H9 (cell line): ENCODE measurements around the gene ASB14. TPM values are rescaled to one million over a fixed set of nuclear protein-coding genes. Genes with fewer than 3 reads are reported as not detected.
"Not testable (repeated sequence)": the region's sequence is repeated elsewhere in the genome, so short reads cannot be mapped to it uniquely, and the experiment has no call there.

ENCODE experiments used
- DNase-seq: peaks from one replicate; pipeline ENCODE4 v3.0.0-alpha.2; 2017
- H2AFZ ChIP-seq: one replicate; pipeline ENCODE4 v1.6.1; 2013; ENCODE audit warnings: mild to moderate bottlenecking, low read length, control low read depth, moderate library complexity
- H2AK5ac ChIP-seq: 2 replicates; pipeline ENCODE4 v1.6.1; 2013; ENCODE audit warnings: low read length, control low read depth, mixed read lengths; ENCODE audit not compliant: insufficient read length
- H2BK120ac ChIP-seq: one replicate; pipeline ENCODE4 v1.6.1; 2013; ENCODE audit warnings: low read depth, mild to moderate bottlenecking, low read length, control low read depth, inconsistent platforms; ENCODE audit not compliant: poor library complexity, severe bottlenecking
- H2BK12ac ChIP-seq: 2 replicates; pipeline ENCODE4 v1.6.1; 2013; ENCODE audit warnings: low read length, control low read depth, mixed read lengths, low read depth; ENCODE audit not compliant: insufficient read length
- H2BK15ac ChIP-seq: 2 replicates; pipeline ENCODE4 v1.6.1; 2013; ENCODE audit warnings: low read depth, low read length, control low read depth
- H2BK20ac ChIP-seq: one replicate; pipeline ENCODE4 v1.6.1; 2013; ENCODE audit warnings: low read depth, mild to moderate bottlenecking, low read length, control low read depth, inconsistent platforms; ENCODE audit not compliant: poor library complexity, severe bottlenecking
- H2BK5ac ChIP-seq: 2 replicates; pipeline ENCODE4 v1.6.1; 2013; ENCODE audit warnings: low read length, control low read depth, mixed read lengths; ENCODE audit not compliant: insufficient read length
- H3K14ac ChIP-seq: 2 replicates; pipeline ENCODE4 v1.6.1; 2013; ENCODE audit warnings: low read length, control low read depth; ENCODE audit not compliant: insufficient read depth
- H3K18ac ChIP-seq: 2 replicates; pipeline ENCODE4 v1.6.1; 2013; ENCODE audit warnings: low read depth, mild to moderate bottlenecking, mixed read lengths, low read length, control low read depth; ENCODE audit not compliant: insufficient read length
- H3K23ac ChIP-seq: 2 replicates; pipeline ENCODE4 v1.6.1; 2013; ENCODE audit warnings: low read length, control low read depth, mixed read lengths, low read depth; ENCODE audit not compliant: insufficient read length
- H3K23me2 ChIP-seq: 2 replicates; pipeline ENCODE4 v1.6.1; 2013; ENCODE audit warnings: low read depth, mild to moderate bottlenecking, mixed read lengths, low read length, control low read depth; ENCODE audit not compliant: insufficient read length, poor library complexity, severe bottlenecking
- H3K27ac ChIP-seq: 2 replicates; pipeline ENCODE4 v1.5.1; 2013; ENCODE audit warnings: low read length, control low read depth, mixed read lengths, low read depth; ENCODE audit not compliant: insufficient read length
- H3K27me3 ChIP-seq: 2 replicates; pipeline ENCODE4 v1.6.1; 2013; ENCODE audit warnings: low read length, control low read depth, inconsistent platforms; ENCODE audit not compliant: insufficient read depth
- H3K4ac ChIP-seq: 2 replicates; pipeline ENCODE4 v1.6.1; 2013; ENCODE audit warnings: low read depth, mild to moderate bottlenecking, control low read depth, inconsistent platforms, low read length, moderate library complexity
- H3K4me1 ChIP-seq: 2 replicates; pipeline ENCODE4 v1.6.1; 2013; ENCODE audit warnings: low read length, control low read depth, inconsistent platforms; ENCODE audit not compliant: insufficient read depth
- H3K4me2 ChIP-seq: 2 replicates; pipeline ENCODE4 v1.6.1; 2013; ENCODE audit warnings: low read length, control low read depth, mixed read lengths; ENCODE audit not compliant: insufficient read length, insufficient read depth
- H3K56ac ChIP-seq: 2 replicates; pipeline ENCODE4 v1.6.1; 2013; ENCODE audit warnings: low read depth, mild to moderate bottlenecking, mixed read lengths, low read length, control low read depth; ENCODE audit not compliant: insufficient read length
- H3K79me1 ChIP-seq: 2 replicates; pipeline ENCODE4 v1.6.1; 2013; ENCODE audit warnings: low read depth, mild to moderate bottlenecking, moderate library complexity, low read length, control low read depth, inconsistent platforms; ENCODE audit not compliant: insufficient read depth, poor library complexity, severe bottlenecking
- H3K79me2 ChIP-seq: 2 replicates; pipeline ENCODE4 v1.6.1; 2013; ENCODE audit warnings: low read length, control low read depth, inconsistent platforms; ENCODE audit not compliant: insufficient read depth
- H3K9ac ChIP-seq: 2 replicates; pipeline ENCODE4 v1.6.1; 2013; ENCODE audit warnings: low read length, control low read depth, mixed read lengths; ENCODE audit not compliant: insufficient read length; ENCODE audit errors: extremely low read depth
- H3K9me3 ChIP-seq: one replicate; pipeline ENCODE4 v1.6.1; 2013; ENCODE audit warnings: low read depth, low read length, inconsistent platforms; ENCODE audit not compliant: control insufficient read depth
- H3T11ph ChIP-seq: one replicate; pipeline ENCODE4 v1.6.1; 2013; ENCODE audit warnings: mild to moderate bottlenecking, low read length, control low read depth, inconsistent platforms
- H4K20me1 ChIP-seq: one replicate; pipeline ENCODE4 v1.6.1; 2013; ENCODE audit not compliant: control insufficient read depth, insufficient read length, insufficient read depth
- H4K5ac ChIP-seq: 2 replicates; pipeline ENCODE4 v1.6.1; 2013; ENCODE audit warnings: low read depth, mild to moderate bottlenecking, mixed read lengths, low read length, control low read depth; ENCODE audit not compliant: insufficient read length
- H4K8ac ChIP-seq: replicated peaks from 2 replicates; pipeline ENCODE4 v1.6.1; 2013; ENCODE audit warnings: low read length, control low read depth, mixed read lengths, low read depth; ENCODE audit not compliant: insufficient read length
- H4K91ac ChIP-seq: 2 replicates; pipeline ENCODE4 v1.6.1; 2013; ENCODE audit warnings: low read depth, mild to moderate bottlenecking, moderate library complexity, mixed read lengths, low read length, control low read depth; ENCODE audit not compliant: insufficient read length
- H3K27ac Mint-ChIP-seq, 3 experiments: 2 replicates in 2 of 3; 3 replicates in 1 of 3; pipeline ENCODE4 v1.8.0; 2020 to 2021; ENCODE audit warnings: mixed read lengths in 3 of 3, mild to moderate bottlenecking in 1 of 3, moderate library complexity in 1 of 3
- H3K27me3 Mint-ChIP-seq: 2 replicates; pipeline ENCODE4 v1.8.0; 2021; ENCODE audit warnings: low read depth, mild to moderate bottlenecking, moderate library complexity, mixed read lengths
- H3K36me3 Mint-ChIP-seq, 3 experiments: 2 replicates in 2 of 3; 3 replicates in 1 of 3; pipeline ENCODE4 v1.8.0; 2020 to 2021; ENCODE audit warnings: low read depth in 3 of 3, mixed read lengths in 3 of 3; ENCODE audit not compliant: insufficient read depth in 1 of 3
- H3K4me1 Mint-ChIP-seq, 2 experiments: 2 replicates each; pipeline ENCODE4 v1.8.0; 2020; ENCODE audit warnings: mixed read lengths in 2 of 2
- H3K4me3 Mint-ChIP-seq, 2 experiments: 2 replicates in 1 of 2; 3 replicates in 1 of 2; pipeline ENCODE4 v1.8.0; 2020 to 2021; ENCODE audit warnings: mild to moderate bottlenecking in 2 of 2, mixed read lengths in 2 of 2, moderate library complexity in 1 of 2
- H3K9me3 Mint-ChIP-seq, 2 experiments: 2 replicates in 1 of 2; 3 replicates in 1 of 2; pipeline ENCODE4 v1.8.0; 2020; ENCODE audit warnings: mild to moderate bottlenecking in 2 of 2, mixed read lengths in 2 of 2, moderate library complexity in 1 of 2
- WGBS: extraction: QIAGEN DNeasy Blood & Tissue Kit; methylation state at CpG from one replicate; pipeline ENCODE4 v1.1.7; 2013; ENCODE audit warnings: missing lambda C conversion rate, low lambda C conversion rate, mixed read lengths; ENCODE audit not compliant: insufficient read length; ENCODE audit errors: extremely low coverage; 5-methylcytosine and 5-hydroxymethylcytosine counted together
- long read RNA-seq: library from polyadenylated mRNA; unstranded; transcript quantifications from one replicate; pipeline ENCODE4 v2.0.0, GENCODE V29; 2020
- total RNA-seq: library from RNA; stranded (reverse); gene quantifications from 2 replicates; pipeline ENCODE4 v1.2.1, GENCODE V29; 2021
- TF ChIP-seq, protein P1 (sequence below): fragments of 200-600 bp; sonication (generic); conservative IDR thresholded peaks from 3 replicates; pipeline ENCODE4 v1.8.0; 2021; ENCODE audit warnings: antibody characterized with exemption, mild to moderate bottlenecking

Gene ASB14
- not detected in 2 replicates for total RNA-seq
- long read RNA-seq = 0 reads

DNA sequence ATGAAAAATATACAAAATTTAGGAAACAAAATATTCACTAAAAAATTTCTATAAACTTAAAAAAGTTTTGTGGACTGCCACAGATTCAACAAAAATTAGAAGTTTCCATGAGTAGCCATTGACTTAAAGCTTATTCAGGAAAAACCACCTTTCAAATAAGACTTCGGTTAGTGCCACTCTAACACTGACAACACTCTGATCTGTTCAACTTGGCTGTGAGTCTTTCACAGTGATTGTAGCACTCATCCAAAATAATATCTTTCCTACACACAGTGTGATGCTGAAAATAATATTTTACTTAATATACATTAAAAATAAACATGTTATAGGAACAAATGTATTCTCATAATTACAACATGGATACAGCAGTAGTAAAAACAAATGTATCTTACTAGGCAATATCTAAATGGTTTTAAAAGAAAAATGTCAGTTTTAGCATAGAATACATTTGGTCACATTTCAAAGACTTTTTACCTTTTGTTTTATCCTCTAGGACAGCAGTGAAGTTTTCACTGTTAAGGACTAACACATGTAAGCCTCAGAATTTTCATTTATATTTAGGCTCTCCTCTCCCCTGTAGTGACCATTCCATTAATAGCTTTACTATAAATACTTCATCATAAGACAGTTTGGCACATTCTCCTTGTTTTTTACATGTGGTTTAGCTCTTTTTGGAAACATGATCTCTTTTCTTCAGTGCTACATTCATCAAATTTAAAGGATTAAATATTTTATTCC is at the start of gene ASB14:
ASB14 (minus strand) TSS at position 527 of the 738 bp plus-strand sequence. CDS start 652 bp downstream, outside the sequence.
- no CpG with 5 or more reads among the region's 1 CpG for WGBS
- Histone ChIP-seq H3K79me1 (no peaks in the 10 kb centered on the region), H3K9ac (no peak within 1 kb of the TSS), H3K4ac (no peak within 1 kb of the TSS), H4K8ac (no peak within 1 kb of the TSS), H3T11ph (no peak within 1 kb of the TSS), H3K23ac (no peak within 1 kb of the TSS), H2AK5ac (no peak within 1 kb of the TSS), H3K18ac (no peak within 1 kb of the TSS), H3K27me3 (no peaks in the 10 kb centered on the region), H4K5ac (no peak within 1 kb of the TSS), H2BK5ac (no peak within 1 kb of the TSS), H3K27ac (no peak within 1 kb of the TSS), H2BK120ac (no peak within 1 kb of the TSS), H3K56ac (no peak within 1 kb of the TSS), H3K4me1 (no peaks in the 10 kb centered on the region), H3K14ac (no peak within 1 kb of the TSS), H2BK20ac (no peak within 1 kb of the TSS), H3K79me2 (no peaks in the 10 kb centered on the region), H3K4me2 (no peak within 1 kb of the TSS), H4K91ac (no peak within 1 kb of the TSS), H3K23me2 (no peaks in the 10 kb centered on the region), H4K20me1 (no peaks in the 10 kb centered on the region), H3K9me3 (no peaks in the 10 kb centered on the region), H2AFZ (no peak within 1 kb of the TSS), H2BK12ac (no peak within 1 kb of the TSS), H2BK15ac (no peak within 1 kb of the TSS)
- Mint-ChIP-seq H3K9me3 (no peaks in the 10 kb centered on the region), H3K27ac (no peak within 1 kb of the TSS), H3K4me1 (no peaks in the 10 kb centered on the region), H3K36me3 (no peaks in the 10 kb centered on the region), H3K4me3 (no peak within 1 kb of the TSS), H3K27me3 (no peaks in the 10 kb centered on the region)
- DNase-seq = no peak
- TF ChIP-seq, protein P1, sequence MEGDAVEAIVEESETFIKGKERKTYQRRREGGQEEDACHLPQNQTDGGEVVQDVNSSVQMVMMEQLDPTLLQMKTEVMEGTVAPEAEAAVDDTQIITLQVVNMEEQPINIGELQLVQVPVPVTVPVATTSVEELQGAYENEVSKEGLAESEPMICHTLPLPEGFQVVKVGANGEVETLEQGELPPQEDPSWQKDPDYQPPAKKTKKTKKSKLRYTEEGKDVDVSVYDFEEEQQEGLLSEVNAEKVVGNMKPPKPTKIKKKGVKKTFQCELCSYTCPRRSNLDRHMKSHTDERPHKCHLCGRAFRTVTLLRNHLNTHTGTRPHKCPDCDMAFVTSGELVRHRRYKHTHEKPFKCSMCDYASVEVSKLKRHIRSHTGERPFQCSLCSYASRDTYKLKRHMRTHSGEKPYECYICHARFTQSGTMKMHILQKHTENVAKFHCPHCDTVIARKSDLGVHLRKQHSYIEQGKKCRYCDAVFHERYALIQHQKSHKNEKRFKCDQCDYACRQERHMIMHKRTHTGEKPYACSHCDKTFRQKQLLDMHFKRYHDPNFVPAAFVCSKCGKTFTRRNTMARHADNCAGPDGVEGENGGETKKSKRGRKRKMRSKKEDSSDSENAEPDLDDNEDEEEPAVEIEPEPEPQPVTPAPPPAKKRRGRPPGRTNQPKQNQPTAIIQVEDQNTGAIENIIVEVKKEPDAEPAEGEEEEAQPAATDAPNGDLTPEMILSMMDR = no peak

DNA sequence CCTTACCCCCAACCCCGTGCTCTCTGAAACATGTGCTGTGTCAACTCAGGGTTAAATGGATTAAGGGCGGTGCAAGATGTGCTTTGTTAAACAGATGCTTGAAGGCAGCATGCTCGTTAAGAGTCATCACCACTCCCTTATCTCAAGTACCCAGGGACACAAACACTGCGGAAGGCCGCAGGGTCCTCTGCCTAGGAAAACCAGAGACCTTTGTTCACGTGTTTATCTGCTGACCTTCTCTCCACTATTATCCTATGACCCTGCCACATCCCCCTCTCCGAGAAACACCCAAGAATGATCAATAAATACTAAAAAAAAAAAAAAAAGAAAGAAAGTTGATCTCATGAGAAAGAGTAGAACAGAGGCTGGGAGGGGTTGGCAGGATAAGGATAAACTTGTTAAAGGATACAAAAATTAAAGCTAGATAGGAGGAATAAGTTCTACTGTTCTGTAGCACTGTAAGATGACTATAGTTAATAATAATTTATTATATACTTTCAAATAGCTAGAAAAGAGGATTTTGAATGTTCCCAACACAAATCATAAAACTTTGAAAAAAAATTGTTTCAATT is 46.7 kb upstream of the ASB14 start:
- H3K27ac ChIP-seq = not testable (repeated sequence)

More for the DNA sequence above, 46.7 kb upstream of the ASB14 start:
- not testable (repeated sequence) for H3K27ac Mint-ChIP-seq, H3K9ac ChIP-seq, H2BK120ac ChIP-seq, H2BK15ac ChIP-seq, H3K4me1 Mint-ChIP-seq, H4K91ac ChIP-seq, H3K18ac ChIP-seq, H3K79me2 ChIP-seq, H3K56ac ChIP-seq, H3K23ac ChIP-seq, H3K4me3 Mint-ChIP-seq, H3K4me2 ChIP-seq, H3K36me3 Mint-ChIP-seq, H3K9me3 ChIP-seq, H4K20me1 ChIP-seq, H3T11ph ChIP-seq, H2AK5ac ChIP-seq, H2AFZ ChIP-seq, H3K27me3 Mint-ChIP-seq, H2BK12ac ChIP-seq, H4K8ac ChIP-seq, H3K27me3 ChIP-seq, H3K23me2 ChIP-seq, H3K79me1 ChIP-seq, DNase-seq, H2BK5ac ChIP-seq, H3K4me1 ChIP-seq, H4K5ac ChIP-seq, H3K4ac ChIP-seq, H2BK20ac ChIP-seq, H3K14ac ChIP-seq
- peaks cover 12 to 15% of the 10 kb centered on the region in 2 experiments for H3K9me3 Mint-ChIP-seq
- WGBS = no CpG with 5 or more reads among the region's 7 CpGs
